Measurements from ENCODE around the gene VIPR1.
A peak's percentile ranks its signal among the peaks of the same experiment; 100 is the strongest.

Gene VIPR1

GRCh38 chr3:42495393-42495792, 7.0 kb upstream of the VIPR1 start:
- ATAC-seq: no peak

GRCh38 chr3:42497009-42497731, 5.3 kb upstream of the VIPR1 start:
- no peak for ATAC-seq

- no peak for ATAC-seq
These were observed 4.4 kb upstream of the VIPR1 start for GRCh38 chr3:42498034-42498433.

- ATAC-seq: no peak
These were observed 3.5 kb upstream of the VIPR1 start for GRCh38 chr3:42498791-42499477.

GRCh38 chr3:42499478-42499871, 3.0 kb upstream of the VIPR1 start:
- no peak for ATAC-seq

GRCh38 chr3:42500091-42500490, 2.4 kb upstream of the VIPR1 start:
- ATAC-seq: no peak

GRCh38 chr3:42500909-42501308, 1.5 kb upstream of the VIPR1 start:
- no peak for ATAC-seq

- no peak for ATAC-seq
These were observed 1.1 kb upstream of the VIPR1 start for GRCh38 chr3:42501321-42501680.

GRCh38 chr3:42501681-42502428, 588 bp upstream of the VIPR1 start:
- peak; percentile 46 to 47 for ATAC-seq

- no peak for ATAC-seq
These were observed 945 bp downstream of the VIPR1 start for GRCh38 chr3:42503251-42503924.

GRCh38 chr3:42503957-42504333, 1.5 kb downstream of the VIPR1 start:
- no peak for ATAC-seq

- no peak for ATAC-seq
These were observed 2.1 kb downstream of the VIPR1 start for GRCh38 chr3:42504334-42505127.

GRCh38 chr3:42505128-42505848, 2.8 kb downstream of the VIPR1 start:
- ATAC-seq: no peak

GRCh38 chr3:42505849-42506410, 3.5 kb downstream of the VIPR1 start:
- no peak for ATAC-seq

- ATAC-seq: no peak
These were observed 4.8 kb downstream of the VIPR1 start for GRCh38 chr3:42507252-42507651.

- no peak for ATAC-seq
These were observed 5.4 kb downstream of the VIPR1 start for GRCh38 chr3:42507761-42508335.

GRCh38 chr3:42508562-42508961, 6.1 kb downstream of the VIPR1 start:
- ATAC-seq: no peak

- ATAC-seq: no peak
These were observed 6.7 kb downstream of the VIPR1 start for GRCh38 chr3:42509111-42509510.

- ATAC-seq: no peak
These were observed 7.9 kb downstream of the VIPR1 start for GRCh38 chr3:42510325-42510724.

GRCh38 chr3:42511201-42511600, 8.8 kb downstream of the VIPR1 start:
- ATAC-seq: no peak

GRCh38 chr3:42511736-42512135, 9.3 kb downstream of the VIPR1 start:
- ATAC-seq: no peak

Data from activated CD4-positive, CD25-positive, alpha-beta regulatory T cell treated with anti-CD3 and anti-CD28 coated beads, Interleukin-2, amount 50 U/mL, for 24 hours (primary cell).